ENCODE measurements around the gene ULK4. TPM values are rescaled to one million over a fixed set of nuclear protein-coding genes. Genes with fewer than 3 reads are reported as not detected.
A peak's percentile ranks its signal among the peaks of the same experiment; 100 is the strongest.

ULK4 gene
- total and polyA plus RNA-seq, 2 of the 8 experiments (the other 6 are each of a cell fraction or from before 2014, with no cell fraction given), result 3.0 to 10.8 TPM

DNA sequence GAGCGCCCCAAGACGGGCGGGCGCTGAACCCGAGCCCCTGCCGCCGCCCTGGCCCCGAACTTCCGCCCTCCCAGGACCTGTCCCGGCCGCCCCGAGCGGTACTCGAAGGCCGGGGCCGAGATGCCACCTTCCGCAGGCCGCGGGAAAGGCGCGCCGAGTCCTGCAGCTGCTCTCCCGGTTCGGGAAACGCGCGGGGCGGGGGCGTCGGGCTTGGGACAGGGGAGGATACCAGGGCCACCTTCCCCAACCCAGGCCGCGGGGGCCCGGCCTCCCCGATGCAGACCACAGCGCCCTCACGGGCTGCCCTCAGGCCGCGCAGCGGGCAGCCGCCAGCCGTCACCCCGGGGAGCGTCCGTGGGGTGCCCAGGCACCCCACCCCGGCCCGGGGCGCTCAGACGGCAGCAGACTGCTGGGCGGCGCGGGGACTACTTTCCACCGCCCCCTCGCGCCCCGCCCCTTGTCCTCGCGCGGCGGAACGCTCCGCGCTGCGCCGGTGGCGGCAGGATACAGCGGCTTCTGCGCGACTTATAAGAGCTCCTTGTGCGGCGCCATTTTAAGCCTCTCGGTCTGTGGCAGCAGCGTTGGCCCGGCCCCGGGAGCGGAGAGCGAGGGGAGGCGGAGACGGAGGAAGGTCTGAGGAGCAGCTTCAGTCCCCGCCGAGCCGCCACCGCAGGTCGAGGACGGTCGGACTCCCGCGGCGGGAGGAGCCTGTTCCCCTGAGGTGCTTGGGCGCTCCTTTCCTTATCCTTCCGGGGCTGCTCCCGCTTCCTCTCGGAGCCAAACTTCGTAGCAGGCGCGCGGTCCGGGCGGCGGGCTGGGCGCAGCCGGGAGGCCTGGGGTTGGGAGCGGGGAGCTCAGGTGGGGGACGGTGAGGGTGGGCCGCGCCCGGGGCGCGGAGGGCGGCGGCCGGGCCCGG lies 762.7 kb downstream of the ULK4 start, which contains the start of gene CTNNB1 (continued):
- TF ChIP-seq, protein P1, sequence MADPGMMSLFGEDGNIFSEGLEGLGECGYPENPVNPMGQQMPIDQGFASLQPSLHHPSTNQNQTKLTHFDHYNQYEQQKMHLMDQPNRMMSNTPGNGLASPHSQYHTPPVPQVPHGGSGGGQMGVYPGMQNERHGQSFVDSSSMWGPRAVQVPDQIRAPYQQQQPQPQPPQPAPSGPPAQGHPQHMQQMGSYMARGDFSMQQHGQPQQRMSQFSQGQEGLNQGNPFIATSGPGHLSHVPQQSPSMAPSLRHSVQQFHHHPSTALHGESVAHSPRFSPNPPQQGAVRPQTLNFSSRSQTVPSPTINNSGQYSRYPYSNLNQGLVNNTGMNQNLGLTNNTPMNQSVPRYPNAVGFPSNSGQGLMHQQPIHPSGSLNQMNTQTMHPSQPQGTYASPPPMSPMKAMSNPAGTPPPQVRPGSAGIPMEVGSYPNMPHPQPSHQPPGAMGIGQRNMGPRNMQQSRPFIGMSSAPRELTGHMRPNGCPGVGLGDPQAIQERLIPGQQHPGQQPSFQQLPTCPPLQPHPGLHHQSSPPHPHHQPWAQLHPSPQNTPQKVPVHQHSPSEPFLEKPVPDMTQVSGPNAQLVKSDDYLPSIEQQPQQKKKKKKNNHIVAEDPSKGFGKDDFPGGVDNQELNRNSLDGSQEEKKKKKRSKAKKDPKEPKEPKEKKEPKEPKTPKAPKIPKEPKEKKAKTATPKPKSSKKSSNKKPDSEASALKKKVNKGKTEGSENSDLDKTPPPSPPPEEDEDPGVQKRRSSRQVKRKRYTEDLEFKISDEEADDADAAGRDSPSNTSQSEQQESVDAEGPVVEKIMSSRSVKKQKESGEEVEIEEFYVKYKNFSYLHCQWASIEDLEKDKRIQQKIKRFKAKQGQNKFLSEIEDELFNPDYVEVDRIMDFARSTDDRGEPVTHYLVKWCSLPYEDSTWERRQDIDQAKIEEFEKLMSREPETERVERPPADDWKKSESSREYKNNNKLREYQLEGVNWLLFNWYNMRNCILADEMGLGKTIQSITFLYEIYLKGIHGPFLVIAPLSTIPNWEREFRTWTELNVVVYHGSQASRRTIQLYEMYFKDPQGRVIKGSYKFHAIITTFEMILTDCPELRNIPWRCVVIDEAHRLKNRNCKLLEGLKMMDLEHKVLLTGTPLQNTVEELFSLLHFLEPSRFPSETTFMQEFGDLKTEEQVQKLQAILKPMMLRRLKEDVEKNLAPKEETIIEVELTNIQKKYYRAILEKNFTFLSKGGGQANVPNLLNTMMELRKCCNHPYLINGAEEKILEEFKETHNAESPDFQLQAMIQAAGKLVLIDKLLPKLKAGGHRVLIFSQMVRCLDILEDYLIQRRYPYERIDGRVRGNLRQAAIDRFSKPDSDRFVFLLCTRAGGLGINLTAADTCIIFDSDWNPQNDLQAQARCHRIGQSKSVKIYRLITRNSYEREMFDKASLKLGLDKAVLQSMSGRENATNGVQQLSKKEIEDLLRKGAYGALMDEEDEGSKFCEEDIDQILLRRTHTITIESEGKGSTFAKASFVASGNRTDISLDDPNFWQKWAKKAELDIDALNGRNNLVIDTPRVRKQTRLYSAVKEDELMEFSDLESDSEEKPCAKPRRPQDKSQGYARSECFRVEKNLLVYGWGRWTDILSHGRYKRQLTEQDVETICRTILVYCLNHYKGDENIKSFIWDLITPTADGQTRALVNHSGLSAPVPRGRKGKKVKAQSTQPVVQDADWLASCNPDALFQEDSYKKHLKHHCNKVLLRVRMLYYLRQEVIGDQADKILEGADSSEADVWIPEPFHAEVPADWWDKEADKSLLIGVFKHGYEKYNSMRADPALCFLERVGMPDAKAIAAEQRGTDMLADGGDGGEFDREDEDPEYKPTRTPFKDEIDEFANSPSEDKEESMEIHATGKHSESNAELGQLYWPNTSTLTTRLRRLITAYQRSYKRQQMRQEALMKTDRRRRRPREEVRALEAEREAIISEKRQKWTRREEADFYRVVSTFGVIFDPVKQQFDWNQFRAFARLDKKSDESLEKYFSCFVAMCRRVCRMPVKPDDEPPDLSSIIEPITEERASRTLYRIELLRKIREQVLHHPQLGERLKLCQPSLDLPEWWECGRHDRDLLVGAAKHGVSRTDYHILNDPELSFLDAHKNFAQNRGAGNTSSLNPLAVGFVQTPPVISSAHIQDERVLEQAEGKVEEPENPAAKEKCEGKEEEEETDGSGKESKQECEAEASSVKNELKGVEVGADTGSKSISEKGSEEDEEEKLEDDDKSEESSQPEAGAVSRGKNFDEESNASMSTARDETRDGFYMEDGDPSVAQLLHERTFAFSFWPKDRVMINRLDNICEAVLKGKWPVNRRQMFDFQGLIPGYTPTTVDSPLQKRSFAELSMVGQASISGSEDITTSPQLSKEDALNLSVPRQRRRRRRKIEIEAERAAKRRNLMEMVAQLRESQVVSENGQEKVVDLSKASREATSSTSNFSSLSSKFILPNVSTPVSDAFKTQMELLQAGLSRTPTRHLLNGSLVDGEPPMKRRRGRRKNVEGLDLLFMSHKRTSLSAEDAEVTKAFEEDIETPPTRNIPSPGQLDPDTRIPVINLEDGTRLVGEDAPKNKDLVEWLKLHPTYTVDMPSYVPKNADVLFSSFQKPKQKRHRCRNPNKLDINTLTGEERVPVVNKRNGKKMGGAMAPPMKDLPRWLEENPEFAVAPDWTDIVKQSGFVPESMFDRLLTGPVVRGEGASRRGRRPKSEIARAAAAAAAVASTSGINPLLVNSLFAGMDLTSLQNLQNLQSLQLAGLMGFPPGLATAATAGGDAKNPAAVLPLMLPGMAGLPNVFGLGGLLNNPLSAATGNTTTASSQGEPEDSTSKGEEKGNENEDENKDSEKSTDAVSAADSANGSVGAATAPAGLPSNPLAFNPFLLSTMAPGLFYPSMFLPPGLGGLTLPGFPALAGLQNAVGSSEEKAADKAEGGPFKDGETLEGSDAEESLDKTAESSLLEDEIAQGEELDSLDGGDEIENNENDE (IDR thresholded peaks at IDR 0.05; ENCODE audit: insufficient replicate concordance, low read length), result no peak
- TF ChIP-seq RXRA (IDR thresholded peaks at IDR 0.05; ENCODE audit: insufficient read depth, low read depth, low read length) (no peak), KDM4A (IDR thresholded peaks at IDR 0.05; ENCODE audit: low read depth, low read length, severe bottlenecking) (peak; percentile 90), SRF (IDR thresholded peaks at IDR 0.05; ENCODE audit: low read depth, low read length) (0 out of 2 replicates have a peak, but pooled peaks have one; percentile 20), SIX5 (IDR thresholded peaks at IDR 0.05; ENCODE audit: low read depth, low read length) (no peak), GABPA (IDR thresholded peaks at IDR 0.05; ENCODE audit: borderline replicate concordance, insufficient read depth, low read length) (peak; percentile 73; the same call in 1 of the 2 replicates), EZH2 (IDR thresholded peaks at IDR 0.05; ENCODE audit: low read depth, low read length, severe bottlenecking) (no peak)
- TF ChIP-seq, protein P2, sequence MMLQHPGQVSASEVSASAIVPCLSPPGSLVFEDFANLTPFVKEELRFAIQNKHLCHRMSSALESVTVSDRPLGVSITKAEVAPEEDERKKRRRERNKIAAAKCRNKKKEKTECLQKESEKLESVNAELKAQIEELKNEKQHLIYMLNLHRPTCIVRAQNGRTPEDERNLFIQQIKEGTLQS (IDR thresholded peaks at IDR 0.05; ENCODE audit: insufficient read depth, low read depth, low read length), result no peak

All from H1 (cell line).